HepG2 (cell line): Measurements from ENCODE around the gene TBC1D16. TPM values are rescaled to one million over a fixed set of nuclear protein-coding genes. Genes with fewer than 3 reads are reported as not detected.

Source experiments
- ATAC-seq: fragments of 200-7000 bp; cut with Tn5 transposase; 3 replicates; pipeline ENCODE4 v1.9.1; 2020; ENCODE audit warnings: mild to moderate bottlenecking, moderate library complexity
- BruUV-seq: library from RNA; stranded (reverse); fragments of 400-500 nt; replicated peaks from 2 replicates; lab custom pipeline; 2021; lab: Mats Ljungman, UMichigan
- CTCF ChIA-PET: fragments of 300-600 bp; formaldehyde crosslinking; extraction: SDS; loops from one replicate; lab custom pipeline; 2021; ENCODE audit warnings: low total read pairs, inconsistent platforms, low intra/inter-chr PET ratio; lab: Yijun Ruan, JAX
- POLR2A ChIA-PET: fragments of 350-600 bp; sonication (Branson Sonifier 250); formaldehyde crosslinking; loops from one replicate; lab custom pipeline; 2020; ENCODE audit warnings: antibody characterized with exemption, inconsistent platforms; lab: Yijun Ruan, JAX
- DNase-seq: peaks from one replicate; pipeline ENCODE4 v3.0.0-alpha.2; 2015; ENCODE audit warnings: low spot score
- FAIRE-seq: peaks from 3 replicates; lab custom pipeline; 2011; peaks lifted over from hg19 to GRCh38; lab: Jason Lieb, UNC
- H2AFZ ChIP-seq: one replicate; pipeline ENCODE4 v1.6.1; 2011; ENCODE audit warnings: low read length, inconsistent platforms
- H3K27ac ChIP-seq: fragments of 300-600 bp; 3 replicates; pipeline ENCODE4 v1.8.0; 2011; ENCODE audit warnings: mixed run types, mild to moderate bottlenecking, mixed read lengths, low read length, inconsistent platforms; ENCODE audit not compliant: insufficient read depth; ENCODE audit errors: extremely low read length
- H3K27me3 ChIP-seq, 2 experiments: fragments of 200-600 bp in 1 of 2; 2 replicates in 1 of 2; 3 replicates in 1 of 2; pipeline versions ENCODE4 v1.6.0 to v1.8.0; 2011; ENCODE audit warnings: low read length in 2 of 2, mild to moderate bottlenecking in 2 of 2, moderate library complexity in 2 of 2, inconsistent platforms in 1 of 2; ENCODE audit not compliant: insufficient read depth in 2 of 2, control insufficient read depth in 1 of 2
- H3K36me3 ChIP-seq, 2 experiments: fragments of 200-600 bp in 1 of 2; replicated peaks in 1 of 2; 2 replicates in 1 of 2; 3 replicates in 1 of 2; pipeline versions ENCODE4 v1.5.1 to v1.8.0; 2011; ENCODE audit warnings: low read length in 2 of 2, inconsistent platforms in 1 of 2; ENCODE audit not compliant: insufficient read depth in 2 of 2, control insufficient read depth in 1 of 2
- H3K4me1 ChIP-seq: 2 replicates; pipeline ENCODE4 v1.5.1; 2012; ENCODE audit warnings: low read length, inconsistent platforms; ENCODE audit not compliant: insufficient read depth
- H3K4me2 ChIP-seq: 2 replicates; pipeline ENCODE4 v1.6.0; 2011; ENCODE audit warnings: low read depth, low read length, inconsistent platforms
- H3K4me3 ChIP-seq, 3 experiments: fragments of 200-600 bp in 1 of 3; sonication (generic), shearing (Covaris generic) in 1 of 3; replicated peaks in 1 of 3; 2 replicates each; pipeline ENCODE4 v1.5.1; 2011 to 2016; ENCODE audit warnings: low read length in 3 of 3, inconsistent platforms in 2 of 3, low read depth in 2 of 3, mild to moderate bottlenecking in 2 of 3, control low read depth in 1 of 3, mixed read lengths in 1 of 3; ENCODE audit not compliant: insufficient read depth in 1 of 3
- H3K79me2 ChIP-seq: one replicate; pipeline ENCODE4 v1.6.1; 2011; ENCODE audit warnings: low read length, inconsistent platforms; ENCODE audit not compliant: insufficient read depth
- H3K9ac ChIP-seq: 2 replicates; pipeline ENCODE4 v1.6.0; 2011; ENCODE audit warnings: mild to moderate bottlenecking, low read depth, low read length, inconsistent platforms; ENCODE audit not compliant: insufficient read depth
- H3K9me3 ChIP-seq: 2 replicates; pipeline ENCODE4 v1.5.1; 2012; ENCODE audit warnings: mild to moderate bottlenecking, low read length
- H4K20me1 ChIP-seq: 2 replicates; pipeline ENCODE4 v1.6.0; 2011; ENCODE audit warnings: inconsistent platforms, mild to moderate bottlenecking, low read length, moderate library complexity; ENCODE audit not compliant: insufficient read depth
- ADNP ChIP-seq: sonication (generic); formaldehyde crosslinking; IDR thresholded peaks from 2 replicates; pipeline ENCODE4 v1.4.0; 2020; ENCODE audit warnings: missing genetic modification reagents
- AKNA ChIP-seq: sonication (generic); formaldehyde crosslinking; IDR thresholded peaks from 2 replicates; pipeline ENCODE4 v1.4.0; 2020; ENCODE audit warnings: missing genetic modification reagents, borderline replicate concordance
- CREM ChIP-seq, 2 experiments: sonication (generic) in 1 of 2; formaldehyde crosslinking in 1 of 2; IDR thresholded peaks; 2 replicates each; pipeline versions ENCODE4 v1.4.0 to v1.6.1; 2016 to 2020; ENCODE audit warnings: antibody characterized with exemption in 1 of 2, mild to moderate bottlenecking in 1 of 2, missing genetic modification reagents in 1 of 2
- IKZF1 ChIP-seq: fragments of 450-650 bp; IDR thresholded peaks from 2 replicates; pipeline ENCODE4 v1.7.1; 2016
- KAT2B ChIP-seq: fragments of 150-350 bp; IDR thresholded peaks from 2 replicates; pipeline ENCODE4 v1.6.1; 2014; ENCODE audit warnings: low read depth, low read length, borderline replicate concordance
- KDM1A ChIP-seq: IDR thresholded peaks from 2 replicates; pipeline ENCODE4 v1.6.1; 2016; ENCODE audit warnings: missing compliant biosample characterization
- U2AF1 ChIP-seq: fragments of 200-400 bp; formaldehyde crosslinking; optimal IDR thresholded peaks from 2 replicates; pipeline ENCODE3; 2017; ENCODE audit warnings: mild to moderate bottlenecking, low read depth, low read length
- ZMYM3 ChIP-seq: sonication (generic); formaldehyde crosslinking; IDR thresholded peaks from 2 replicates; pipeline ENCODE4 v1.5.1; 2020; ENCODE audit warnings: mild to moderate bottlenecking, missing genetic modification reagents
- ZNF235 ChIP-seq: sonication (generic); formaldehyde crosslinking; IDR thresholded peaks from 2 replicates; pipeline ENCODE4 v1.8.1; 2023; ENCODE audit warnings: mild to moderate bottlenecking, missing genetic modification reagents, borderline replicate concordance
- ZNF615 ChIP-seq: sonication (generic); formaldehyde crosslinking; IDR thresholded peaks from 2 replicates; pipeline ENCODE4 v1.5.0; 2020; ENCODE audit warnings: mild to moderate bottlenecking, missing genetic modification reagents, borderline replicate concordance
- ZNF629 ChIP-seq: sonication (generic); formaldehyde crosslinking; conservative IDR thresholded peaks from 2 replicates; pipeline ENCODE4 v1.5.0; 2020; ENCODE audit warnings: missing genetic modification reagents
- ZNF678 ChIP-seq: sonication (generic); formaldehyde crosslinking; IDR thresholded peaks from 2 replicates; pipeline ENCODE4 v1.4.0; 2020; ENCODE audit warnings: mild to moderate bottlenecking, missing genetic modification reagents
- WGBS: methylation state at CpG from one replicate; pipeline ENCODE4 v1.1.6; 2017; ENCODE audit warnings: low lambda C conversion rate; 5-methylcytosine and 5-hydroxymethylcytosine counted together
- in situ Hi-C: cut with HindIII; loops from 2 replicates; pipeline ENCODE4 v1.10.0; 2017; ENCODE audit warnings: low pct_unique_long_range_greater_than_20kb; ENCODE audit not compliant: extremely low pct_ligation_motif_present
- intact Hi-C: fragments of 100-400 bp; cut with micrococcal nuclease; formaldehyde crosslinking; loops from one replicate; pipeline ENCODE4 v1.10.0; 2022; ENCODE audit not compliant: unreplicated experiment
- polyA plus RNA-seq, 8 experiments: library from polyadenylated mRNA; depleted of rRNA in 3 of 8; stranded (reverse) in 7 of 8; unstranded in 1 of 8; fragments of >200 nt; fragmentation: Illumina TruSeq in 4 of 8; extraction: Trizol in 4 of 8; gene quantifications; 2 replicates each; pipeline versions ENCODE4 v1.2.1 to v1.2.3, GENCODE V29; 2011 to 2016; ENCODE audit warnings: low read depth in 4 of 8, missing spikeins in 1 of 8, mixed read lengths in 1 of 8; ENCODE audit not compliant: insufficient read depth in 1 of 8
- total RNA-seq, 5 experiments: library from RNA; depleted of rRNA; stranded (reverse); fragments of >200 nt; fragmentation: Illumina TruSeq; extraction: Trizol; gene quantifications; 2 replicates each; pipeline ENCODE4 v1.2.3, GENCODE V29; 2016; ENCODE audit warnings: low read depth in 1 of 5
- TF ChIP-seq, protein P1 (sequence below): sonication (generic); formaldehyde crosslinking; IDR thresholded peaks from 2 replicates; pipeline ENCODE4 v1.4.0; 2020; ENCODE audit warnings: missing genetic modification reagents; ENCODE audit errors: not compliant biosample characterization
- TF ChIP-seq, protein P2 (sequence below): sonication (generic); formaldehyde crosslinking; IDR thresholded peaks from 2 replicates; pipeline ENCODE4 v1.5.0; 2020; ENCODE audit warnings: mild to moderate bottlenecking, missing genetic modification reagents, borderline replicate concordance

TBC1D16 gene
- total and polyA plus RNA-seq, 2 of the 13 experiments (the other 11 are each of a cell fraction or from before 2014, with no cell fraction given) = 14.9 to 24.9 TPM

- TF ChIP-seq AKNA (CRISPR knock-in tag) (no peak), ZNF235 (no peak), ZNF615 (CRISPR knock-in tag) (no peak), U2AF1 (no peak), ZNF678 (CRISPR knock-in tag) (no peak), KAT2B (peak; percentile 65; the same call in 1 of the 2 replicates)
Observed at GRCh38 chr17:80045703-80046102, 10.0 kb upstream of the TBC1D16 start (continued).

- ChIA-PET CTCF (no interaction called here), POLR2A (no interaction called here)
- DNase-seq (no peak), FAIRE-seq (no peak), ATAC-seq (no peak)
- no peak overlapping the region for H2AFZ ChIP-seq
- peaks cover 0 to 18% of the 10 kb centered on the region in 2 experiments; a peak in 1 of 5 replicates for H3K36me3 ChIP-seq
- WGBS = 90% methylated on average over 6 of the region's 6 CpGs
- in situ Hi-C loops (no loop called here), intact Hi-C loops (no loop called here)
- no peaks in the 10 kb centered on the region; the same call in 1 of the 2 replicates for H3K9me3 ChIP-seq
- H4K20me1 ChIP-seq = no peaks in the 10 kb centered on the region
- H3K4me1 ChIP-seq = peaks cover 8% of the 10 kb centered on the region
- H3K79me2 ChIP-seq = no peaks in the 10 kb centered on the region
- no peak overlapping the region for H3K4me3 ChIP-seq
- no peaks in the 10 kb centered on the region for H3K27me3 ChIP-seq
- no TSS peak for BruUV-seq
- no peak overlapping the region for H3K4me2 ChIP-seq
- H3K27ac ChIP-seq = no peak overlapping the region
- no peak overlapping the region for H3K9ac ChIP-seq
- TF ChIP-seq IKZF1 = no peak
- 0 out of 2 replicates have a peak, but pooled peaks have one; percentile 23 for TF ChIP-seq KDM1A (CRISPR knock-in tag)
- TF ChIP-seq ZMYM3 = peak; percentile 35; the same call in 1 of the 2 replicates
- TF ChIP-seq, protein P1, sequence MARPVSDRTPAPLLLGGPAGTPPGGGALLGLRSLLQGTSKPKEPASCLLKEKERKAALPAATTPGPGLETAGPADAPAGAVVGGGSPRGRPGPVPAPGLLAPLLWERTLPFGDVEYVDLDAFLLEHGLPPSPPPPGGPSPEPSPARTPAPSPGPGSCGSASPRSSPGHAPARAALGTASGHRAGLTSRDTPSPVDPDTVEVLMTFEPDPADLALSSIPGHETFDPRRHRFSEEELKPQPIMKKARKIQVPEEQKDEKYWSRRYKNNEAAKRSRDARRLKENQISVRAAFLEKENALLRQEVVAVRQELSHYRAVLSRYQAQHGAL = no peak
- no peak for TF ChIP-seq CREM (IDR thresholded peaks at IDR 0.05)
- no peak for TF ChIP-seq CREM (CRISPR knock-in tag; IDR thresholded peaks at IDR 0.05)
- TF ChIP-seq ZNF629 = peak; percentile 93
- TF ChIP-seq, protein P2, sequence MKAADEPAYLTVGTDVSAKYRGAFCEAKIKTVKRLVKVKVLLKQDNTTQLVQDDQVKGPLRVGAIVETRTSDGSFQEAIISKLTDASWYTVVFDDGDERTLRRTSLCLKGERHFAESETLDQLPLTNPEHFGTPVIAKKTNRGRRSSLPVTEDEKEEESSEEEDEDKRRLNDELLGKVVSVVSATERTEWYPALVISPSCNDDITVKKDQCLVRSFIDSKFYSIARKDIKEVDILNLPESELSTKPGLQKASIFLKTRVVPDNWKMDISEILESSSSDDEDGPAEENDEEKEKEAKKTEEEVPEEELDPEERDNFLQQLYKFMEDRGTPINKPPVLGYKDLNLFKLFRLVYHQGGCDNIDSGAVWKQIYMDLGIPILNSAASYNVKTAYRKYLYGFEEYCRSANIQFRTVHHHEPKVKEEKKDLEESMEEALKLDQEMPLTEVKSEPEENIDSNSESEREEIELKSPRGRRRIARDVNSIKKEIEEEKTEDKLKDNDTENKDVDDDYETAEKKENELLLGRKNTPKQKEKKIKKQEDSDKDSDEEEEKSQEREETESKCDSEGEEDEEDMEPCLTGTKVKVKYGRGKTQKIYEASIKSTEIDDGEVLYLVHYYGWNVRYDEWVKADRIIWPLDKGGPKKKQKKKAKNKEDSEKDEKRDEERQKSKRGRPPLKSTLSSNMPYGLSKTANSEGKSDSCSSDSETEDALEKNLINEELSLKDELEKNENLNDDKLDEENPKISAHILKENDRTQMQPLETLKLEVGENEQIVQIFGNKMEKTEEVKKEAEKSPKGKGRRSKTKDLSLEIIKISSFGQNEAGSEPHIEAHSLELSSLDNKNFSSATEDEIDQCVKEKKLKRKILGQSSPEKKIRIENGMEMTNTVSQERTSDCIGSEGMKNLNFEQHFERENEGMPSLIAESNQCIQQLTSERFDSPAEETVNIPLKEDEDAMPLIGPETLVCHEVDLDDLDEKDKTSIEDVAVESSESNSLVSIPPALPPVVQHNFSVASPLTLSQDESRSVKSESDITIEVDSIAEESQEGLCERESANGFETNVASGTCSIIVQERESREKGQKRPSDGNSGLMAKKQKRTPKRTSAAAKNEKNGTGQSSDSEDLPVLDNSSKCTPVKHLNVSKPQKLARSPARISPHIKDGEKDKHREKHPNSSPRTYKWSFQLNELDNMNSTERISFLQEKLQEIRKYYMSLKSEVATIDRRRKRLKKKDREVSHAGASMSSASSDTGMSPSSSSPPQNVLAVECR = no peak
- TF ChIP-seq ADNP (CRISPR knock-in tag) = 0 out of 2 replicates have a peak, but pooled peaks have one; percentile 20
Observed at GRCh38 chr17:80043963-80044362, 8.3 kb upstream of the TBC1D16 start.
